Measurements from ENCODE around the gene GPER1. TPM values are rescaled to one million over a fixed set of nuclear protein-coding genes. Genes with fewer than 3 reads are reported as not detected.

The GPER1 gene
- total and polyA plus RNA-seq, 8 donors: 5.1 to 11.6 (median 6.2) TPM

DNA sequence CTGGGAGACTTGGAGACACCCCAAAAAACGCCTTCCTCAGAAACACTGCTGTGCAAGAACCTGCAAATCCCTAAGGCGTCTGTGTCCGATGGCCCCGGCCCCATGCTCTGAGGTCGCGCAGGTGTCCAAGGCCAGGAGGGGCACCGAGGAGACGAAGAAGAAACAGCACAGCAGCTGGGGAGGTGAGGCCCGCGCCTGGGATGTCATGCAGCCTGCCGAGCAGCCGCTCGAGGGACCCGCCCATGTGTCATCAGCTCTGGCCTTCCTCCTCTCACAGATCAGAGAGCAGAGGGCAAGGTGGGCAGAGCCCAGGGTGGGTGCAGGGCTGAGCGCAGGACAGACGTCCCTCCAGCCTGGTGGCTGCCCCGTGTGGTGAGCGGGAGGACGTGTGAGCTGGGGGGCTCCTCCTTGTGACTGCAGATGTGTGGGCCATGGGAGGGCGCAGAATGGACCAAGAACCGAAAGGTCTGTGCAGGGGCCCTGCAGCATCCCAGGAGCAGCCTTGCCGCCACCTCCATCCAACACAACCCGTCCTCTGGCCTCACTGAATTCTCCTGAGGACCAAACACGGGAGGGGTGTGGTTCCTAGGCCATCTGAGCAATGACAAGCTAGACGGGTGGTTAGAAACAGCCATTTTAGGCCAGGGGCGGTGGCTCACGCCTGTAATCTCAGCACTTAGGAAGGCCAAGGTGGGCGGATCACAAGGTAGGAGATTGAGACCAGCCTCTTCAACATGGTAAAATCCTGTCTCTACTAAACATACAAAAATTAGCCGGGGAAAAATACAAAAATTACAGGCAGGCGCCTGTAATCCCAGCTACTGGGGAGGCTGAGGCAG, 13.1 kb upstream of the GPER1 start:
- TF ChIP-seq, protein P1, sequence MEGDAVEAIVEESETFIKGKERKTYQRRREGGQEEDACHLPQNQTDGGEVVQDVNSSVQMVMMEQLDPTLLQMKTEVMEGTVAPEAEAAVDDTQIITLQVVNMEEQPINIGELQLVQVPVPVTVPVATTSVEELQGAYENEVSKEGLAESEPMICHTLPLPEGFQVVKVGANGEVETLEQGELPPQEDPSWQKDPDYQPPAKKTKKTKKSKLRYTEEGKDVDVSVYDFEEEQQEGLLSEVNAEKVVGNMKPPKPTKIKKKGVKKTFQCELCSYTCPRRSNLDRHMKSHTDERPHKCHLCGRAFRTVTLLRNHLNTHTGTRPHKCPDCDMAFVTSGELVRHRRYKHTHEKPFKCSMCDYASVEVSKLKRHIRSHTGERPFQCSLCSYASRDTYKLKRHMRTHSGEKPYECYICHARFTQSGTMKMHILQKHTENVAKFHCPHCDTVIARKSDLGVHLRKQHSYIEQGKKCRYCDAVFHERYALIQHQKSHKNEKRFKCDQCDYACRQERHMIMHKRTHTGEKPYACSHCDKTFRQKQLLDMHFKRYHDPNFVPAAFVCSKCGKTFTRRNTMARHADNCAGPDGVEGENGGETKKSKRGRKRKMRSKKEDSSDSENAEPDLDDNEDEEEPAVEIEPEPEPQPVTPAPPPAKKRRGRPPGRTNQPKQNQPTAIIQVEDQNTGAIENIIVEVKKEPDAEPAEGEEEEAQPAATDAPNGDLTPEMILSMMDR (IDR thresholded peaks at IDR 0.05): no peak
- Histone ChIP-seq H3K27me3 (no peaks in the 10 kb centered on the region), H3K9me3 (no peaks in the 10 kb centered on the region), H3K27ac (no peak overlapping the region), H3K4me3 (no peak overlapping the region), H3K36me3 (no peaks in the 10 kb centered on the region), H3K4me1 (peaks cover 0 to 6% of the 10 kb centered on the region in 2 donors)
- intact Hi-C loops (cut with DNase I): no loop called here
- no peak for ATAC-seq
- no peak for DNase-seq

DNA sequence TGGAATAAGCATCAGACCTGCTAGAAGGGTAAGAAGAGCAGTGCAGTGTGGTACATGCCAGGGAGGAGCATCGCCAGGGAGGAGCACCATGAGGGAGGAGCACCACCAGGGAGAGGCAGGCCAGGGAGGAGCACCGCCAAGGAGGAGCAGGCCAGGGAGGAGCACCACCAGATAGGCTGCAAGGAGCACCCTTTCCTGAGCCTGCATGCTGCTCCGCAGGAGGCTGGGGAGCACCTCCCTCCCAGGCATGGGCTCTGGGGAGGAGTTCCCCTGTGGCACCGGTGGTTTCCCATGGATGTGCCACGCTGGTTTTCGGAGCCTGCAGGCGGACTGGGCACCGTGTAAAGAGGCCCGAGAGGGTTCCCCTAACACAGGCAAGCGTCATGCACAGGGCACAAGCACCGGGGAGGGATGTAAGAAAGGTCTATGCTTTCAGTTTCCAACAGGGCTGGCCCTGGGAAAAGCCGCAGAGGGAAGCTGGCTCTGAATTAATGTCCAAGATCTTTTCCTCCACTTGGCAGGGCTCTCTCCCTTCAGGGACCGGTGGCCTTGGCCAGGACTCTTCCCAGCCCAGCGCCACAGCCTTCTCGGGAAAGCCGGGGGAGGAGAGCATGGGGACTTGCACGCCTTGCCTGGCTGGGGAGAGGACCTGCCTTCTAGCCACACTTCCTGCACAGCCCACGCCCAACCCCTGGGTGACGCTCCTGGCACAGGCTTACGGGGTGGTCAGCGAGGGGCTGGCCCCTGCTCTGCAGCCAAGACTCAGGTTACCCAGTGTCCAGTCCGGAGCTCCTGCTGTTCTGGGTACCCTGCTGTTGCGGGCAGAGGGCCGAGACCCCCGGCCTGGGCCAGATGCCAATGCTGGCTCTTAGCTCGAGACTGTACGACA, 11.5 kb upstream of the GPER1 start:
- H3K4me1 ChIP-seq: peaks cover 0 to 6% of the 10 kb centered on the region in 2 donors
- no peak for DNase-seq
- H3K36me3 ChIP-seq: no peaks in the 10 kb centered on the region
- intact Hi-C loops (cut with DNase I): no loop called here
- no peaks in the 10 kb centered on the region for H3K27me3 ChIP-seq
- peak; percentile 19 for ATAC-seq
- no peaks in the 10 kb centered on the region for H3K9me3 ChIP-seq
- TF ChIP-seq, protein P1 (IDR thresholded peaks at IDR 0.05): no peak
- H3K27ac ChIP-seq: peak overlapping the region; percentile 67 to 70
- H3K4me3 ChIP-seq: no peak overlapping the region

- DNase-seq: no peak
- intact Hi-C loops (cut with DNase I): no loop called here
- Histone ChIP-seq H3K9me3 (no peaks in the 10 kb centered on the region), H3K4me1 (peaks cover 0 to 10% of the 10 kb centered on the region in 2 donors), H3K4me3 (no peak overlapping the region), H3K36me3 (no peaks in the 10 kb centered on the region), H3K27me3 (no peaks in the 10 kb centered on the region), H3K27ac (peak overlapping the region; percentile 59 to 67)
- ATAC-seq: no peak
- TF ChIP-seq, protein P1 (IDR thresholded peaks at IDR 0.05): no peak
Observed at GRCh38 chr7:1078519-1078918, 9.4 kb upstream of the GPER1 start.

DNA sequence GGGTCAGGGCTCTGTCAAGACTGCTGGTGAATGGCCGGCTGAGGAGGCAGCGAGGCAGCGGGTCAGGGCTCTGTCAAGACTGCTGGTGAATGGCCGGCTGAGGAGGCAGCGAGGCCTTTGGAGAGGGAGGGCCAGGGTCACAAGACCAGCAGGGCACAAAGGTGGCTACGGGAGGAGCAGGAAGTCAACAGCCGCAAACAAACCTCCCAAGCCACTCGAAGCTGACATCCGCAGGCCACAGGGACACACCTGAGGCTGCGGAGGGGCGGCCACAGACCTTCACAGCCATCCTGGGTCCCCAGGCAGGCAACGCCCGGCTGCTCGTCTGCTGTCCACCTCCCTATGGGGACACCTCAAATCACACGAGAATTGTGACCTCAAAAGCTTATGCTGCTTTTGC, 8.9 kb upstream of the GPER1 start:
- Histone ChIP-seq H3K36me3 (no peaks in the 10 kb centered on the region), H3K9me3 (no peaks in the 10 kb centered on the region), H3K4me3 (no peak overlapping the region), H3K27me3 (no peaks in the 10 kb centered on the region), H3K4me1 (peaks cover 0 to 10% of the 10 kb centered on the region in 2 donors), H3K27ac (peak overlapping the region in 1 of 2 donors; percentile 67)
- no peak for ATAC-seq
- no peak for DNase-seq
- TF ChIP-seq, protein P1 (IDR thresholded peaks at IDR 0.05): no peak
- intact Hi-C loops (cut with DNase I): no loop called here

- H3K36me3 ChIP-seq: no peaks in the 10 kb centered on the region
- H3K27me3 ChIP-seq: no peaks in the 10 kb centered on the region
- DNase-seq: no peak
- intact Hi-C loops (cut with DNase I): no loop called here
- H3K4me3 ChIP-seq: no peak overlapping the region
- no peak overlapping the region for H3K27ac ChIP-seq
- ATAC-seq: no peak
- TF ChIP-seq, protein P1 (IDR thresholded peaks at IDR 0.05): no peak
- H3K4me1 ChIP-seq: peaks cover 0 to 10% of the 10 kb centered on the region in 2 donors
- no peaks in the 10 kb centered on the region for H3K9me3 ChIP-seq
Observed at GRCh38 chr7:1079546-1079945, 8.4 kb upstream of the GPER1 start.

Measured in left lung (tissue), 10 donors.